GM19395 (cell line): ENCODE measurements around the gene PRRT2.
"Not testable (repeated sequence)": the region's sequence is repeated elsewhere in the genome, so short reads cannot be mapped to it uniquely, and the experiment has no call there.

Source experiments
- ATAC-seq: cut with Tn5 transposase; IDR thresholded peaks from one replicate; pipeline ENCODE4 v1.9.1; 2021; ENCODE audit warnings: mild to moderate bottlenecking, moderate library complexity; ENCODE audit not compliant: unreplicated experiment

PRRT2 gene

DNA sequence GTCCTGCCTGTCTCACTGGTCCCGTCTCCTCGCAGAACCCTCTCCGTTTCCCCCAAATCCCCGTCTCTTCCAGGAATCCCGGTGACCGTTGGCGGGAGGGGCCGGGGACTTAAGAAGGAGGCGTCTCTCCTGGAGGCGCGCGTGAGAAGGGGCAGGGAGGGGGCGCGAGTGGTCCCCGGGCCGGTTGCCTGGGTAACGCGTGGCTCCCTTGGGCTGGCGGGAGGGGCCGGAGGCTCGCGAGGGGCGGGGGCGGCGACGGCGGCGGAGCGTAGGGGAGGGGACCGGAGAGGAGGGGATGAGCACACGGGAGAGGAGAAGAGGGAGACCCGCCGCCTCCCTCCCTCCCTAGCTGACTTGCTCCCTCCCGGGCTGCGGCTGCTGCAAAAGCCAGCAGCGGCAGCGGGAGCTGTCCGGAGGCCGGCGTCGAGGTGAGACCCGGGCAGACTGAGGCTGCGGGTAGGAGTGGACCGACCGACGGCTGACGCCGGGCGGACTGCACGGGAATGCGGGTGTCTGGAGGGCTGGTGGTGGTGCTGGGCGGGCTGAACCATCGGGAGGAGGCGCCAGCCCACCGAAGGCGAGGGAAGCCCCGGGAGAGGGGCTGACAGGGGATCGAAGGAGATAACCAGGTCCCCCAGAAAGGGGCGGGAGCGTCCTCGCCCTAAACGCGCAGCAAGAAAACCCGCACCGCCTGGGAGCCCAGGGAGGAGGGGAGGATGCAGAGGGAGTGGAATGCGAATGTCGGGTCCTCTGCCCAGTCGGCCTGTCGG lies at the start of gene PRRT2:
Gene PRRT2 (plus strand): TSS at position 298 of the 770 bp plus-strand sequence. CDS start 862 bp downstream, outside the sequence.
- ATAC-seq = no peak

DNA sequence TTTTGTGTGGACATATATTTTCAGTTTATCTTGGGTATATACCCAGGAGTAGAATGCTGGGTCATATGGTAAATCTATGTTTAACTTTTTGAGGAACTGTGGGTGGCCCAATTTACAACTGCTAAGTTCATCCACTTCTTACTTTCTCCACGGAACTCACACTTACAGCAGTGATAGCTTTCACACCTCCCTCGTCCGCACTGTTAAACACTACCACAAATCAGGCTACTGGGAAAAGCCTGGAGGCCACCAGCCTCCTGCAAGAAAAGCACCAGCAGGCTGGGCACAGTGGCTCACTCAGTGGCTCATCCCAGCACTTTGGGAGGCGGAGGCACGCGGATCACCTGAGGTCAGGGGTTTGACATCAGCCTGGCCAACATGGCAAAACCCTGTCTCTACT lies 48.7 kb upstream of the PRRT2 start:
- no peak for ATAC-seq

DNA sequence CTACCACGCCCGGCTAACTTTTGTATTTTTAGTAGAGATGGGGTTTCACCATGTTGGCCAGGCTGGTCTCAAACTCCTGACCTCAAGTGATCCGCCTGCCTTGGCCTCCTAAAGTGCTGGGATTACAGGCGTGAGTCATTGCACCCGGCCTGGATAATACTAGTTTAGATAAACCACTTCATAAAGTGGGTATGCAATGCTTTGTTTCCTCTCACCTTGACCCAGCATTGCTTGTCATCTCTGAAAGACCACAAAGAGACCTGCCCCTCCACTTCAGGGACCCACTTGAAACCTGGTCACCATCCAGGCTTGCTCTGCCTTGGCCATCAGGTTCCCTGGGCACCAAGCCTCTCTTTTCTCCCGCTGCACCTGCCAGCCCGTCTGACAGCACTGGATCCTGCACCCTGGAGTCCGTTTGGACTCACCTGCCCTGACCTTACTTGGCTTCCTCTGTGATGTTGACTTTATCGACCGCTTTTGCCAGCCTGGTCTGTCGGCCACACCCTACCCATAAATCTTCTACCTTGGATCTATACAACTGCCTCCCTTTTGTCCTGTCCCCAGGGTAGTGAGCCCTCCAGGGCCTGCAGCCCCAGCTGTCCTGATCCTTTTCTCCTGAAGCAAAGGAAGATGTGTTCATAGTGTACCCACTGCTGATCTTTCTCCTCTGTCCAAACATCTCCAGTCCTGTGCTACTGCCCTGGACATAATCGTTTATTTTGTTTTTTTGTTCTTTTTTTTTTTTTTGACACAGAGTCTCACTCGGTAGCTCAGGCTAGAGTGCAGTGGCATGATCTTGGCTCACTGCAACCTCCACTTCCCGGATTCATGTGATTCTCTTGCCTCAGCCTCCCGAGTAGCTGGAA lies 46.6 kb upstream of the PRRT2 start:
- no peak for ATAC-seq

DNA sequence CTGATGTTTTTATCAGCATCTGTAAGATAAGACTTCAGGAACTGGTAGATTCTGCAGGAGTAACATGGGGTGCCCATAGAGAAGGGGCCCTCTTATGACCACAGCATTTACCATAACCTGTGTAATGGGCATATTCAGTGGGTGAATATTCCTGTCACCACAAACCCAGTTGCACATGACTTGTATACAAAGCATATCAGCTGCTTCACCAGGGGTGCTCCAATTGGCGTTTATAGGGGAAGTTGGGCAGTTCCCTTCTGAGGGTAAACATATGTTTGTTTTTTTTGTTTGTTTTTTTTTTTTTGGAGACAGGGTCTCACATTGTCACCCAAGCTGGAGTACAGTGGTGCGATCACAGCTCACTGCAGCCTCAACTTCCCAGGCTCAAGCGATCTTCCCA lies 45.4 kb upstream of the PRRT2 start:
- no peak for ATAC-seq

DNA sequence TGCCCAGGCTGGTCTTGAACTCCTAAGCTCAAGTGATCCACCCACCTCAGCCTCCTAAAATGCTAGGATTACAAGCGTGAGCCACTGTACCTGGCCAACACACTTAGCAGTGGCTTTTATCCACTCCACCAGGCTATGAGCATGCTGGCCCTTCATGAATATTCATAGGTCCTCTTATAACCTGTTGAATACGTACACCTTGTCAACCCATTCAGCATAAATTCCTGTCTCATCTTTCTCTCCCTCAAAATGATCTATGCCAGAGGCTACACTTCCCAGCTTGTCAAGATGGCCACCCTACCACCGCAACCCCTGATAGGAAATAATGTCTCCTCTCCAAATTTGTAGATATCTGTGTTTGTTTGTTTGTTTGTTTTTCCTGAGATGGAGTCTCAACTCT lies 44.9 kb upstream of the PRRT2 start:
- ATAC-seq = no peak

DNA sequence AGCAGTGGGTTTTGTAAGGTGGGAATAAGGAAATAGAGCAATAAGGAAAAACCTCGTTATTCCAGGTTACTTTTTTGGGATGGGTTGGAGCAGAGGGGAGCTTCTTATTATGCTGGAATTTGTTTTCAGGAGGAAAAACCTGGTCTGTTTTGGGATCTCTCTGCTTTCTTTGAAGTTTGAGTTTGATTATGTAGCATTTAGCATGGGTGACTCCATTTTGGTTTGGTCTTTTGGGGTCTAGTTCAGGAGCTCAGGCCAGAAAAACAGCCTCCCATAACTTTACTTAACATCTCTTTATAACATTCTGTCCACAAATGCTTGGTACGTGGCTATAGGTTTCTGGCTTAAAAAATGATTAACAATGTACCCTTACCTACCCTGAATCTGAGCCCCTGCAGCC lies 42.5 kb upstream of the PRRT2 start:
- ATAC-seq = no peak

DNA sequence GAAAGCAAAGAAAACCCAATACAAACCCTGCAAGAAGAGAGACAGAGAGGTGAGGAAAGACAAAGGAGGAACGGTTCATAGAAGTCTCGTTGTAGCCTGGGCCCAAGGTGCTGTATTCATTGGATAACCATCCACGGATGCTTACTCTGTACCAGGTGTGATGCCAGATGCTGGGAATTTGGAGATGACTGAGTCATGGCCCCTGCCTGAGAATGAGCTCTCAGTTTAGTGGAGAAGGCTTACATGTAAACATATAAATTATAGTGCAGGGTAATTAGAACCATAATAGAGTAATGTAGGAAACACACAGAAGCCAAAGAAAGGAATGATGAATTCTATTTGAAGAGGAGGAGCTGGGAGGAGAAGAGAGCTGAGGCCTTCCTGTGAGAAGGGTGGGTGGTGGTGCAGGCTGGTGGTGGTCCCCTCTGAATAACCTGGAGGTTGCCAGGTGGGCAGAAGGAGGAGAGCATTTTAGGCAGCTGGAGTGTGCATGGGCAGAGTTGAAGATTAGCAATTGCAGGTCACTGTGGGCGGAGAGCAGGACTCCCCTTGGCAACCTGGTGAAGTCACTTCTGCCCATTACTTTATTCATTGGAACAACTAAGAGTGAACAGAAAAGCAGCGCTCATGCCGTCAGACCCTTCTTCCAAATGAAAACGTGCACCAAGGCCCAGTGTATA lies 41.6 kb upstream of the PRRT2 start:
- ATAC-seq = no peak

DNA sequence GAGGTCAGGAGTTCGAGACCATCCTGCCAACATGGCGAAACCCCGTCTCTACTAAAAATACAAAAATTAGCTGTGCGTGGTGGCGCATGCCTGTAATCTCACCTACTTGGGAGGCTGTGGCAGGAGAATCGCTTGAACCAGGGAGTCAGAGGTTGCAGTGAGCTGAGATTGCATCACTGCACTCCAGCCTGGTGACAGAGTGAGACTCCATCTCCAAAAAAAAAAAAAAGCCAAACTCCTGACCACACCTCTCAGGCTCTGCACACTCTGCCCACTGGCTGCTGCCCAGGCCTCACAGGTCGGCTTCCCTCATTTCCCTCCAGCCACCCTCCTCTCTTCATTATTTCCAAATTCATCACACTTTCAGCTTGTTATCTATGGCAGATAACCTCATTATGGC lies 39.7 kb upstream of the PRRT2 start:
- ATAC-seq = not testable (repeated sequence)

DNA sequence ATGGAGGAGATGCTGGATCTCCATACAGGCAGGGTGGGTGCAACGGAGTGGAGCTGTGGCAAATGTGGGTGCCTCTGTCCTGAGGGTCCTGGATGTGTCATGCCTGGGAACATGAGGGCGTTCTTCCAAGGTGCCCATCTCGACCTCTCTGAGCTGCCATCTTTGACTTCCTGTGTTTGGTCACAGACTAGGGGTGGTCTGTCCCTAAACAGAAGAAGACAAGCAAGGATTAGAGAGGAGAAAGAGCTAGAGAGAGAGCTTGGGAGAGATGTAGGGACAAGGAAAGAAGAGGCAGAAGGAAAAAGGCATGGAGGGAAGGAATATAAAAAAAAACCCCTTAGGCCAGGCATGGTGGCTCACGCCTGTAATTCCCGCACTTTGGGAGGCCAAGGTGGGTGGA lies 37.3 kb upstream of the PRRT2 start:
- ATAC-seq = no peak

DNA sequence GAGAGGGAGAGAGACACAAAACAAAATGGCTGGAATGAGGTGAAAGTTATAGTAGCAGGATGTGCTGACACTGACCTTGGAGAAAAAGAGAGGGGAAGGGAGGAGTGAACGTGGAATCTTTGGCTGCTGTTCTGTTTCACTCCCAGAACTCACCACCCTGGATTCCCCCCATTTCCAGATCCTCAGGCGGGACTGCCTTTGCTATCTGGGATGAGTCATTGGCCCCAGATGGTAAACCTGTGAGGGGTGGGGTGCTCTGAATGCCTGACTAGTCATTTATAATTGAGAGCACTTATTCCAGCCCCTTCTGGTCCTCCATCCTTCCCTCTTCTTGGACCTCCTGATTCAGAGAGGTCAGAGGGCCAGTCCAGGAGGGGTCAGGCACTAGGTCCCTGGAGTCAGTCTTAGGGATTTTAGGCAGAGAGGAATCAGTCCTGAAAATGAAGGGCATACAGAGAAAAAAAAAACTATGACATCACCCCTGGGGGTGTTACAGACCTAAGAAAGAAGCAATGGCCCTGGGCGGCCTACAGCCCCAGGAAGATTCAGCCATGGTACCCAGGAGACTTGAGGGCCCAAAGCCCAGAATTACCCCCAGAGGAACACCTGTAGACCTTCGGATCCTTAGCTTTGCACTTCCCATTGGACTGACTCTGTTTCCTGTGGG lies 36.1 kb upstream of the PRRT2 start:
- ATAC-seq = no peak

DNA sequence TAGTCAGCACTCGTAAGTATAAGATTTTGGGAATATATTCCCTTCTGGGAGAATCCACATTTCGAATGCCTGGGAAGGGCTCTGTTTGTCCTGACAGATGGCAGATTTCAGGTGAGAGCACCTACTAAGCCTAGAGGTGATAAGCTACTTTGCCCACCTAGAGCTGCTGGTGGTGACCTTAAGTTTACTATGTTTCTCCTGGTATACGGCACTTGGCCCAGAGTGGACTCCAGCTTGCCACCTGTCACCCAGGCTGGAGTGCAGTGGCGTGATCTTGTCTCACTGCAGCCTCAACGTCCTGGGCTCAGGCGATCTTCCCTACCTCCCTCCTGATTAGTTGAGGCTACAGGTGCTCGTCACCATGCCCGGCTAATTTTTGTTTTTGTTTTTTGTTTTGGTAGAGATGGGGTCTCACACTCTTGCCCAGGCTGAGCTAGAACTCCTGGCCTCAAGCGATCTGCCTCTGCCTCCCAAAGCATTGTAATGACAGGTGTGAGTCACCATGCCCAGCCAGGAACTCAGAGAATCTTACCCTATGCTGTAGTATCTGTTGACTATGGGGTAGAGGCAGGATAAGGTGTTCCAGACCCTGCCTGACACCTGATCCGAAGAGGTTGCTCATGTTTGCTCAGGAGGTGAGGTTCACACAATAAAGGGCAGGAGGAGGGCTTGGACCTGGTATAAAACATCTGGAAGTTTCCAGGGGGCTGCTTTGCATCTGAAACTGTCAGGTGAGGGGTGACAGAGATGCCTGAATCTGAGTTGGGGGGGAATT lies 34.2 kb upstream of the PRRT2 start, which contains the start of gene ZG16:
Gene ZG16 (plus strand): TSS at position 681 of the 775 bp plus-strand sequence. CDS start 1,011 bp downstream, outside the sequence.
- ATAC-seq = no peak

DNA sequence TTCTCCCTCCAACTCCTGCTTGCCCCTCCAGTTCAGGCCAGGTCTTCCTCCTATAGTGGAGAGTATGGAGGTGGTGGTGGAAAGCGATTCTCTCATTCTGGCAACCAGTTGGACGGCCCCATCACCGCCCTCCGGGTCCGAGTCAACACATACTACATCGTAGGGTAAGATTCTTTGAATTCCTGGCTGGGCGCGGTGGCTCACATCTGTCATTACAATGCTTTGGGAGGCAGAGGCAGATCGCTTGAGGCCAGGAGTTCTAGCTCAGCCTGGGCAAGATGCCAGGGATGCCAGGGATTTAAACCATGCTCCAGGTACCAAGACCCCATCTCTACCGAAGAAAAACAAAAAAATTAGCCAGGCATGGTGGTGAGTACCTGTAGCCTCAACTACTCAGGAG lies 32.5 kb upstream of the PRRT2 start:
- no peak for ATAC-seq

DNA sequence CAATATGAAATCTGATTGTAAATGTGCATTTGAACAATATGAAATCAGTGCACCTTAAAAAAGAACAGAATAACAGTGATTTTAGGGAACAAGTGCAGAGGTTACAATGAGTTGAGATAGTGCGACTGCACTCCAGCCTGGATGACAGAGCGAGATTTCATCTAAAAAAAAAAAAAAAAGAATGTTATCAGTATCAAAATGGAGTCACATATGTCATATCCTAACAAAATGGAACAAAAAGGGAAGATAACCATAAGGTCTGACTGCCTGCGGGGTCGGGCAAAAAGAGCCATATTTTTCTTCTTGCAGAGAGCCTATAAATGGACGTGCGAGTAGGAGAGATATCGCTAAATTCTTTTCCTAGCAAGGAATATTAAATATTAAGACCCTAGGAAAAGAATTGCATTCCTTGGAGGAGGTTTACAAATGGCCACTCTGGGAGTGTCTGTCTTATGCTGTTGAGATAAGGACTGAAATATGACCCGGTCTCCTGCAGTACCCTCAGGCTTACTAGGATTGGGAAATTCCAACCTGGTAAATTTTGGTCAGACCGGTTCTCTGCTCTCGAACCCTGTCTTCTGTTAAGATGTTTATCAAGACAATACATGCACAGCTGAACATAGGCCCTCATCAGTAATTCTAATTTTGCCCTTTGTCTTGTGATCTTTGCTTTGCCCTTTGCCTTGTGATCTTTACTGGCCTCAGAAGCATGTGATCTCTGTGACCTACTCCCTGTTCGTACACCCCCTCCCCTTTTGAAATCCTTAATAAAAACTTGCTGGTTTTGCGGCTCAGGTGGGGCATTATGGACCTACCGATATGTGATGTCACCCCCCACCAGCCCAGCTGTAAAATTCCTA lies 28.7 kb upstream of the PRRT2 start:
- not testable (repeated sequence) for ATAC-seq

DNA sequence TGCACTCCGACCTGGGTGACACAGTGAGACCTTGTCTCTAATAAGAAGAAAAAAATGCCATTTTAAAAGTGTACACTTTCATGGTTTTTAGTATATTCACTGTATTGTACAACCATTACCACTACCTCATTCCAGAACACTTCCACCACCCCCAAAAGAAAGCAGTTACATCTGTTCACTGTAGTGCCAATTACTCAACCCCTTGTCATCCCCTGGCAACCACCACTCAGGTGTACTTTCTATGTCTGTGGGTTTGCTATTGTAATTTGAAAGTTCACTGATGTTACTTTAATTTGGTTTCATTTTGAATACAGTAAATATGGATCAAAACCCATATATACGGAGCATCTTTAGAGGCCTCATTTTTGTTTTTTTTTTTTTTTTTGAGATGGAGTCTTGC lies 27.8 kb upstream of the PRRT2 start:
- no peak for ATAC-seq

DNA sequence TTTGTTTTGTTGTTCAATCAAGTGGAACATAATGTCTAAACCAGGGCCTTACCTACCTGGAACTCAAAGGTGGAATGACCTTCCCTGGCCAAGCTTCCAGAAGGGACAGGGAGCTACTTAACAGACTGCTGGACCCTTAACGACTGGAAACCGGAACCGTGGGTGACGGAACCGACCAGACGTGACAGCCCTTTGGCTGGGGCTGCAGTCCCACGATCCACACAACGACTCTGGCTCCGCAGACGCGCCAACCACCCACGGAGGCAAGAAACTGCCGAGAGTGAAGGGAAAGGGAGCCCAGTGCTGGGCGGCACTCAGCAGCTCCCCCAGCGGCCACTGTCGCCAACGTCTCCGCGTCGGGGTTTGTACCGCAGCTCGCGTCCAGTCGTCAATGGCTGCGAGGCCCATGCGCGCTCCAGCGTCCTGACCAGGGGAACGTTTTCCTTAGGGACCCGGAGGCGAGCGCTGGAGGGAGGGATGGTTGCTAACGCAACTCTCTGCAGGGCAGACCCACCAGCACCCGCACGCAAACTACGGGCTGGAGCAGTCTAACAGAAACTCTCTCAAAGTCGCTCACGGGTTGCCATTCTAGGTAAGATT lies 27.0 kb upstream of the PRRT2 start:
- no peak for ATAC-seq

DNA sequence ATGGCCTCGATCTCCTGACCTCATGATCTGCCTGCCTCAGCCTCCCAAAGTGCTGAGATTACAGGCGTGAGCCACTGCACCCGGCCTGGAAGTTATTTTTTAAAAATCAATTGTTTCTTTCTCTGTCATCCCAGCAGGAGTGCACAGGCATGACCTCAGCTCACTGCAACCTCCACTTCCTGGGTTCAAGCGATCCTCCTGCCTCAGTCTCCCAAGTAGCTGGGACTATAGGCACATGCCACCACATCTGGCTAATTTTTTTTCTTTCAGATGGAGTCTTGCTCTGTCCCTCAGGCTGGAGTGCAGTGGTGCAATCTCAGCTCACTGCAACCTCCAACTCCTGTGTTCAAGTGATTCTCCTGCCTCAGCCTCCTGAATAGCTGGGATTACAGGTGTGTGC lies 24.8 kb upstream of the PRRT2 start:
- not testable (repeated sequence) for ATAC-seq

DNA sequence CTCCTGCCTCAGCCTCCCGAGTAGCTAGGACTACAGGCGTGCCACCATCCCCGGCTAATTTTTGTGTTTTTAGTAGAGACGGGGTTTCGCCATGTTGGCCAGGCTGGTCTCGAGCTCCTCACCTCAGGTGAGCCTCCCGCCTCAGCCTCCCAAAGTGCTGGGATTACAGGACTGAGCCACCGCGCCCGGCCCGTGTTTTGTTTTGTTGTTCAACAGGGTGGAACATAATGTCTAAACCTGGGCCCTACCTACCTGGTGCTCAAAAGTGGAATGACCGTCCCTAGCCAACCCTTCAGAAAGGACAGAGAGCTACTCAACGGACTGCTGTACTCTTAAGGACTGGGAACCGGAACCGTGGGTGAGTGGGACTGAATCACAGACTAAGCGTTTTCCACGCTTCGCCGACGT lies 22.2 kb upstream of the PRRT2 start:
- no peak for ATAC-seq

DNA sequence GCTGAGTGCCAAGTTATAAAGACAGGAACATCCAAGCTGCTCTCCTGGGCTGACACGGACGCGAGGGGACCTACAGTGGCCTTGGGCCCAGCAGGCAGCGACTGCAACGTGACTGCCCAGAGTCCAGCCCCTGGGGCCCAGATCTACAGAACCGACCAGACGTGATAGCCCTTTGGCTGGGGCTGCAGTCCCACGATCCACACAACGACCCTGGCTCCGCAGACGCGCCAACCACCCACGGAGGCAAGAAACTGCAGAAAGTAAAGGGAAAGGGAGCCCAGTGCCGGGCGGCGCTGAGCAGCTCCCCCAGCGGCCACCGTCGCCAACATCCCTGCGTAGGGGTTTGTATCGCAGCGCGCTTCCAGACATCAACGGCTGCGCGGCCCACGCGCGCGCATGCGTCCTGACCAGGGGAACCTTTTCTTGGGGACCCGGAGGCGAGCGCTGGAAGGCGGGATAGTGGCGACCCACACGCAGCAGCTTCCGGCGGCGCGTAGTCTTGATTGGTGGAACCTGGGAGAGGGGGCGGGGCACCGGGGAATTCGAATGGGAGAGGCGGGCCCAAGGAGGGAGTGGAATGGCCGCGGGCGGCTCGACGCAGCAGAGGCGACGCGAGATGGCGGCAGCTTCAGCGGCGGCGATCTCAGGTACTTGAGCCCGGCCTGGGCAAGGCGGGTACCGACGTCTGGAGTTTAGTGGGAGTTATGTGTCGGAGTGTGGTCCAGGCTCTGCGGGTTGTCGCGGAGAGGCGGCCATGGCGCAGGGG lies 21.6 kb upstream of the PRRT2 start, which contains the start of gene KIF22:
Gene KIF22 (plus strand): TSS at position 569 of the 766 bp plus-strand sequence. CDS start 9 bp downstream, at position 578.
- peak; percentile 90 for ATAC-seq
